GM13976 (cell line): ENCODE measurements around the gene PDGFC.

ENCODE experiments used
- DNase-seq: peaks from one replicate; pipeline ENCODE4 v3.0.0; 2012; ENCODE audit warnings: low spot score
- in situ Hi-C: fragments of 300-500 bp; cut with MboI; formaldehyde crosslinking; loops from one replicate; pipeline ENCODE4 v1.12.0; 2022; ENCODE audit warnings: low sequenced_read_pairs, mixed read lengths, inconsistent platforms; ENCODE audit not compliant: unreplicated experiment
- TF ChIP-seq, protein P1 (sequence below): IDR thresholded peaks from 2 replicates; pipeline ENCODE4 v1.5.1; 2012; ENCODE audit warnings: borderline replicate concordance, mild to moderate bottlenecking; ENCODE audit not compliant: insufficient read depth; ENCODE audit errors: extremely low read depth, missing control alignments, control extremely low read depth

Gene PDGFC

DNA sequence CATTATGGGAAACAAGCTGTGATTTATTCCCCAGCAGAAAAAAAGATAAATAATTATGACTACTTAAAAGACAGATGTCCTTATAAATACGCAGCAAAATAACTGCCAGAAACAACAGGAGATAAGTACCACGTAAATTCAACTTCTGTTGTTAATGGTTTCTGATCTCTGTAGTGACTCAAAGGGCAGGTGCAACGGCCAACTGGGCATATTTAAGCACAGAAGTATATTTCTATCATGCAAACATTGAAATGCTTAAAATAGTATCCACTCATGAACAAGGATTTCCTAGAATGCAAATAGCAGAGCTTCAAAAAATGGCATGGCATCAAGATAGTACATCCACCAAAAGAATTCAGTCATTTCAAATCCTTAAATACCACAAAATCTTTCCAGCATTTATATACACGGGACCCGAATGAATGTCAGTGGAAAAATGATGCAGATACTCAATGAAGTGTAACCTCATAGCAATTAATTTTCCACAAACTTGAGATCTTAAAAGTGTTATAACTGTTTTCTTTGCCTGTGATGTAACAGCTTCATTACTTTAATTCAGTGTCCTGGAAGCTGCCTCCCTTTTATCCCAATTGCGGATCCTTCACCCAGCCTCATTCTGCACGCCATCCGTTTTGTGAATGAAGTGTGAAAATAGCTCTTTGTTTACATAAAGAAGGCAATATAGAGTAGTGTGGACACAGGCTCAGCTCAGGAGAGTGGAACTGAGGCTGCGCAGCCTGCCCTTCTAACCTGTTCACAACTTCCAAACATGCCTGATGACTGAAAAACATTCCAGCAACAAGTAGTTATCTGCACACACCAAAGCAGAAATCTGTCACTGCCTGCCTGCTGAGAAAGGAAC lies 10.2 kb downstream of the PDGFC start:
- DNase-seq, result no peak
- TF ChIP-seq, protein P1, sequence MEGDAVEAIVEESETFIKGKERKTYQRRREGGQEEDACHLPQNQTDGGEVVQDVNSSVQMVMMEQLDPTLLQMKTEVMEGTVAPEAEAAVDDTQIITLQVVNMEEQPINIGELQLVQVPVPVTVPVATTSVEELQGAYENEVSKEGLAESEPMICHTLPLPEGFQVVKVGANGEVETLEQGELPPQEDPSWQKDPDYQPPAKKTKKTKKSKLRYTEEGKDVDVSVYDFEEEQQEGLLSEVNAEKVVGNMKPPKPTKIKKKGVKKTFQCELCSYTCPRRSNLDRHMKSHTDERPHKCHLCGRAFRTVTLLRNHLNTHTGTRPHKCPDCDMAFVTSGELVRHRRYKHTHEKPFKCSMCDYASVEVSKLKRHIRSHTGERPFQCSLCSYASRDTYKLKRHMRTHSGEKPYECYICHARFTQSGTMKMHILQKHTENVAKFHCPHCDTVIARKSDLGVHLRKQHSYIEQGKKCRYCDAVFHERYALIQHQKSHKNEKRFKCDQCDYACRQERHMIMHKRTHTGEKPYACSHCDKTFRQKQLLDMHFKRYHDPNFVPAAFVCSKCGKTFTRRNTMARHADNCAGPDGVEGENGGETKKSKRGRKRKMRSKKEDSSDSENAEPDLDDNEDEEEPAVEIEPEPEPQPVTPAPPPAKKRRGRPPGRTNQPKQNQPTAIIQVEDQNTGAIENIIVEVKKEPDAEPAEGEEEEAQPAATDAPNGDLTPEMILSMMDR, result no peak
- in situ Hi-C loops, result no loop called here

DNA sequence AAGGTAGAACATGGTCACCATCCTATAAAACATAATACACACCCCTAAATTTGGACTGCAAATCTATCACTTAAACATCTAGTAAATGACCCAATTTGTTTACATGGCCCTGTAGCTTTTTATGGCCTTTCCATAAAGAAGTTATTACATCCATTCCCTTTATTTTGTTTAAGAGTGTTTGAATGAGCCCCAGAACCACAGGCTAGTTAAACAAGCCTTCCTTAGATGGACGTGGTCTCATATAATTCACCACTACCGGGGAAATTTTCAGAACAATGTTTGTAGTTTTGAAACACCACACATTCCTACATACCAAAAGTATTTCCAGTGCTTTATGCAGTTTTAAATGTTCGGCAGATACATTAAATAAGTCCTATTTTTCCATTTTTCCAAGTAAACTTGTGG lies 12.3 kb downstream of the PDGFC start:
- in situ Hi-C loops, result no loop called here

DNA sequence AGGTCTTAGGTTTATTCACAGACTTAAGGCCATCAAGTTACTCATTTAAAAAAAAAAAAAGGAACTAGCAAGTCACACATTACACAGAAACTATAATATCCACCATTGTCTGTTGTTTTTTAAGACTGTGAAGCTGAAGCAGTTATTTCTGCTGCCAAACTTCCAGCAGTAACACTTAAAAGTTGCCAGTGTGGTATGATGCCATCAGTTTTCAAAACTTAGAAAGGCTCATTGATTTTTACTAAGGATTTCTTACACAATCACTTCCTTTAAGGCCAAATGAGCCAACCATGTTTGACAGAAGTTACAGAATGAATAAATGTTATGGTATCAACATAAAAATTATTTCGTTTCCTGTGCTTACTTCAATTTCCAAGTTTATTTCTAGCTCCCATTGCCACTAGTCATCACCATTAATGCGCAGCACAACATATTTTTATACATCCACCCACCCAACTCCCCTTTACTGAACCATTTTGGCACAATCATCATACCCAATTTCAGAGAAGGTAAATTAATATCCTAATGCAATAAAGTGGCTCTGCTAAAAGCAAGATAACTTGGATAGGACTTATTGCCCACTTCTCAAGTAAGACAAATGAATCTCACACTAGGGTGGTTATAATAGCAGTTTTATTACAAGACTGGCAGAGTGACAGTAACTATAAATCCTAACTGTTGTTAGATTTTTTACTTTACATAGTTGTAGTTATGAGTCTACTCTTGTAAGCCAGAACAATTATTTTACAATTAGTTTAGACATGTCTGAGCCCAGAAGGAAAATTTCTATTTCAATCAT lies 13.1 kb downstream of the PDGFC start:
- TF ChIP-seq, protein P1, result no peak
- no peak for DNase-seq
- in situ Hi-C loops, result no loop called here

More for the DNA sequence above, 12.3 kb downstream of the PDGFC start:
- DNase-seq, result no peak
- TF ChIP-seq, protein P1, result no peak

DNA sequence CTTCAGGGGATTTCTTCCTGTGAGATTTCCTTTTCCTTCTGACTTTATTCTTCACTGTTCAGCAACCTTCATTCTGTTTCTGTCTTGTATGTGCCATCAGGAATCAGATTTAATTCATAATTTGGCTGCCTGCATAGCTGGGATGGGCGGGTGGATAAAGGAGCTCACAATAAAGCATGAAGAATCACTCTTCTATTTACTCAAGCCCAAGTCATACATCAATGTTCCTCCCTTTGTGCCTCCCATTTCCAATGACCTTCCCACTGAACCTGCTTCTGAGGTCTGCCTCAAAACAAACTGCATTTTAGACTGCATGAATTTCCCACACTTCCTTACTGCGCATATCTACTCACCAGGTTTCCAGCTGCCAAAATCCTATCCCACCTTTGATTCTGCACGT lies 14.0 kb downstream of the PDGFC start:
- in situ Hi-C loops, result no loop called here
- DNase-seq, result no peak
- TF ChIP-seq, protein P1, result no peak

DNA sequence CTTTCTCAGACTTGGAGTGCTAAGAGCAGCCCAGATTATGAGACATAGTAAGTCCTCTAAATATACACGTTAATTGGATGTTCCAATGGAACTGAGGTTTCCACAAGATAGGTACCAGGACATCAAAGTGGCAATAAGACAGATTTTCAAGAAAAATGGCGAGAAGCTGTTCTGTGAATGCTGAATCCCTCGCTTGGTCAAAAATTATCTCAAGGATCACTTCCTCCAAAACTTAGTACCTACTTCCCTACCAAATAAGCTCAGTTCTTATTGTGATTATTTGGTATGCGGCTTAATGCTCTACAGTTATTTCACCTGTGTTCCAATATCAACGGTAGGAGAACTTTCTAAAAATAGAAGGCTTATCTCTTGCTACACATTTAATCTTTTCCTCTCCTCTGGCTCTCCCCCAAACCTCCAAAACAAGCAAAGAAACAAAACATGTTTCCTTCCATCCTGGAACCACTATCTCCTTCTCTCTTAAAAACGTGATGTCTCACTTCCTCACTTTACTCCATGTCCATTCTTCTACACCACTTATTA lies 14.7 kb downstream of the PDGFC start:
- no peak for DNase-seq
- in situ Hi-C loops, result no loop called here
- TF ChIP-seq, protein P1, result no peak

DNA sequence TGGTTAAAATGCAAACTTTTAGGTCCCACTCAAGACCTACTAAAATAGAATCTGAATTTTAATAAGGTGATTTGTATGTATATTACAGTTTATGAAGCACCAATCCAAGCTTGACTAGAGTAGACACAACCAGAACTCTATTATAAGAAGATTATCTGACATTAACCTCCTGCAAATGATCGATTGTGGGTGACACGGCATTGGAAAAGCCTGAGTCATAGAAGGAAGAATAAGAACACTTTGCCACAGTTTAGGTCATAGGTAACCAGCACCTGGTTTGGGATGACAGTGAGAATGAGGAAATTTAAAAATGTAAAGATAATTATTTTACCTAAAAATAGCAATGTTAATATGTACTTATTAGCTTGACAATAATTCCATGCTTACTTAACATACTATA lies 15.2 kb downstream of the PDGFC start:
- in situ Hi-C loops, result no loop called here

More for the DNA sequence above, 15.2 kb downstream of the PDGFC start:
- no peak for DNase-seq
- TF ChIP-seq, protein P1, result no peak
